H1 (cell line): ENCODE data around the gene COMMD7.

Source experiments
- FOSL1 ChIP-seq: IDR thresholded peaks from 2 replicates; pipeline ENCODE4 v1.6.1; 2011; ENCODE audit warnings: mild to moderate bottlenecking, low read depth, low read length, moderate library complexity; ENCODE audit not compliant: insufficient read depth
- TF ChIP-seq, protein P1 (sequence below), 3 experiments: IDR thresholded peaks; 1 replicate in 2 of 3; 2 replicates in 1 of 3; pipeline versions ENCODE4 v1.5.1 to v1.6.1; 2011; ENCODE audit warnings: low read length in 3 of 3, mild to moderate bottlenecking in 3 of 3, inconsistent platforms in 2 of 3, low read depth in 1 of 3, moderate library complexity in 1 of 3; ENCODE audit not compliant: insufficient read depth in 1 of 3; ENCODE audit errors: control extremely low read depth in 1 of 3

DNA sequence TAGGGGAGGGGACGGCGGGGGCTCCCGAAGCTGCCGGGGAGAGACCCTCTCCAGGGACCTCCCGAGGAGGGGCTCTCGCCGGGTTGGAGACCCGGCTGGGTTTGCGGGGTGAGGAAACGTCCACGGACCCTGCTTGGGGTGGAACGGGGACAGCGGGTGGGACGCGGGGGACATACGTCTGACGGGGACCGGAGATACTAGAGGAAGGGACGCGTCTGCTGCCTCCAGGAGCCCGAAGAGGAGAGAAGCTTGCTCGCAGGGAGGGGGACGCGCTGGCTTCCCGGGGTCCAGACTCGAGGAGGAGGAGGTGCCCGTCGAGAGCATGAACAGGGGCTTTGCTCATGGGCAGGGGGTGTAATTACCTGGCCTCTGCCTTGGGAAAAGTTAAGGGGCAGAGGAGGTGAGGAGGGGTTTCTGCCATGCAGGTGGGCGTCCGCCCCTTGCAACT, 19.5 kb upstream of the COMMD7 start:
- TF ChIP-seq, protein P1, sequence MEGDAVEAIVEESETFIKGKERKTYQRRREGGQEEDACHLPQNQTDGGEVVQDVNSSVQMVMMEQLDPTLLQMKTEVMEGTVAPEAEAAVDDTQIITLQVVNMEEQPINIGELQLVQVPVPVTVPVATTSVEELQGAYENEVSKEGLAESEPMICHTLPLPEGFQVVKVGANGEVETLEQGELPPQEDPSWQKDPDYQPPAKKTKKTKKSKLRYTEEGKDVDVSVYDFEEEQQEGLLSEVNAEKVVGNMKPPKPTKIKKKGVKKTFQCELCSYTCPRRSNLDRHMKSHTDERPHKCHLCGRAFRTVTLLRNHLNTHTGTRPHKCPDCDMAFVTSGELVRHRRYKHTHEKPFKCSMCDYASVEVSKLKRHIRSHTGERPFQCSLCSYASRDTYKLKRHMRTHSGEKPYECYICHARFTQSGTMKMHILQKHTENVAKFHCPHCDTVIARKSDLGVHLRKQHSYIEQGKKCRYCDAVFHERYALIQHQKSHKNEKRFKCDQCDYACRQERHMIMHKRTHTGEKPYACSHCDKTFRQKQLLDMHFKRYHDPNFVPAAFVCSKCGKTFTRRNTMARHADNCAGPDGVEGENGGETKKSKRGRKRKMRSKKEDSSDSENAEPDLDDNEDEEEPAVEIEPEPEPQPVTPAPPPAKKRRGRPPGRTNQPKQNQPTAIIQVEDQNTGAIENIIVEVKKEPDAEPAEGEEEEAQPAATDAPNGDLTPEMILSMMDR (IDR thresholded peaks at IDR 0.05; ENCODE audit: control extremely low read depth in 1 of 3, insufficient read depth in 1 of 3, low read depth in 1 of 3, low read length in 3 of 3) = no peak
- TF ChIP-seq FOSL1 = no peak
